OCI-LY3 (cell line): ENCODE data around the gene NXT1.

ENCODE experiments used
- CTCF ChIP-seq: fragments of 200-600, 300-600 bp; sonication (generic); IDR thresholded peaks from 2 replicates; pipeline ENCODE4 v1.5.1; 2014; ENCODE audit warnings: antibody characterized with exemption, low read length, low read depth
- EZH2phosphoT487 ChIP-seq: fragments of 200-600 bp; shearing (Covaris generic); IDR thresholded peaks from 2 replicates; pipeline ENCODE4 v1.6.1; 2018; ENCODE audit warnings: antibody characterized with exemption, mixed run types, low read depth

GRCh38 chr20:23386304-23387117 is 35.9 kb downstream of the NXT1 start:
- TF ChIP-seq CTCF (no peak), EZH2phosphoT487 (no peak)
